HG02588 (cell line): ENCODE measurements around the gene FAM216A.

ENCODE experiments used
- ATAC-seq: cut with Tn5 transposase; IDR thresholded peaks from one replicate; pipeline ENCODE4 v1.9.1; 2021; ENCODE audit warnings: mild to moderate bottlenecking, moderate library complexity; ENCODE audit not compliant: unreplicated experiment

Gene FAM216A

DNA sequence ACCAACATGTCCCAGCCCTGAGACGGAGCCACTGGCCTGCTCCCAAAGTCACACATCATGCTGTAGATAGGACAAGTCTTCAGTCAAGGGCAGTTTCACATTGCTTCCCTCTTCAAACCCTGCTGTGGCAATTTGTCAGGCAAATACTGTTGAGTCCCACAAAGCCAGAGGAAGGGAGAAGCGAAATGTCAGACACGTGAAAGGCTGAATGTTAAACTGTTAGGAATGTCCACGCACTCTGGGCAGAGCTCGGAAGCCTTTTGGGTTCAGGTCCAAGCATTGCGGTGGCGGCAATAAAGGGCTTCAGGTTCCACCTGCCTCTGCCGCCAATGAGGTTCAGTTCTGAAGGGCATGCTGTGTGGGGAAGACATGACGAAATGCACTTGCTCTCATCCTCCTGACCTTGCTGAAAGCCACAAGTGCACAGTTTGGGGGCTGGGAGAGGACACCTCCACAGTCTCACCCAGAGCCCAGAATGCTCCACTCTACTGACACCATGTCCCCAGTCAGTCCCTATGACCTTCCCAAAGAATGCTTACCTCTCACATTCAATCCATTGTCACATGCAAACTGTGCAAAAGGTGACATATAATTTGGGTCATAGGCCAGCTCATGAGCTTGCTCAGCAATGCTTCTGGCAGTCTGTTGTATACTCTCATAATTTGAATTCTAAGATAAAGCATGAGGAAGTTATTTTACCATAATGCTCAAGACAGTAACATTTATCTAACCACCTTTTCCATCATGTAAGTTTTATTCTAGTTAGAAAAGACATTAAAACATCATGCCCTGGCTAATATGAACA, 69.2 kb downstream of the FAM216A start:
- no peak for ATAC-seq

DNA sequence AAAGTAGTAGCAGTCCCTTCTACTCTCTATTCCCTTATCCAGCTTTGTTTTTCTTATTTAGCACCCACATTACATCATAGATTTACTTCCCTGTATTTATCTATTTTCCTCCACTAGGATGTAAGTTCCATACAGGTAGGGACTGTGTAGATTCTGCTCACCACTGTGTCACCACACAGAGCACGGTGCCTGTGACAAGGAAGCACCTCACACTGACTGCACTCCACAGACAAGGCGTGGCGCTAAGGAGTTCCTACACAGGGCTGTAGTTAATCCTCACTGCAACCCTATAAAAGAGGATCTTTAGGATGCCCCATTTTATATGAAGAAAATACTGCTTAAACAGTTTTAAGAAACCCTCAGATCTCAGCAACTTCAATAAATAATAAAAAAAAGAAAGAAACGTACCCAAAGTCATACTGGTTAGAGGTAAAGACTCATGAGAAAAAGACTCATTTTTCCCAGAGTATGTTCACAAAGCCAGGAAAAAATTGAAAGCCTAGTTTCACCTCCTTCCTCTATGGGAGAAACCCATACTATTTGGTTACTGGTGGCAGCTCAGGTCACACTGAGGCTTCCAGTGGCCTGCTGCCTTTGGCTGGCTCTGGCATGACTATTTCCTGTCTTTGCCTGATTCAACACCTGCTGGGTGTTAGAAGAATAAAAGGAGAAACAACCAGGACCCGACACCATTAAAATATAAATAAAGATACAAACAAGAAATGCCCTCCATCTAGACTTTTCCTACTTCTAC, 70.4 kb downstream of the FAM216A start:
- ATAC-seq, result no peak
